ENCODE data around the gene TMEM150C. TPM values are rescaled to one million over a fixed set of nuclear protein-coding genes. Genes with fewer than 3 reads are reported as not detected.
"Not testable (repeated sequence)": the region's sequence is repeated elsewhere in the genome, so short reads cannot be mapped to it uniquely, and the experiment has no call there.

Gene TMEM150C
- total and polyA plus RNA-seq, 2 of the 8 experiments (the other 6 are each of a cell fraction or from before 2014, with no cell fraction given), result 1.5 to 1.7 TPM

DNA sequence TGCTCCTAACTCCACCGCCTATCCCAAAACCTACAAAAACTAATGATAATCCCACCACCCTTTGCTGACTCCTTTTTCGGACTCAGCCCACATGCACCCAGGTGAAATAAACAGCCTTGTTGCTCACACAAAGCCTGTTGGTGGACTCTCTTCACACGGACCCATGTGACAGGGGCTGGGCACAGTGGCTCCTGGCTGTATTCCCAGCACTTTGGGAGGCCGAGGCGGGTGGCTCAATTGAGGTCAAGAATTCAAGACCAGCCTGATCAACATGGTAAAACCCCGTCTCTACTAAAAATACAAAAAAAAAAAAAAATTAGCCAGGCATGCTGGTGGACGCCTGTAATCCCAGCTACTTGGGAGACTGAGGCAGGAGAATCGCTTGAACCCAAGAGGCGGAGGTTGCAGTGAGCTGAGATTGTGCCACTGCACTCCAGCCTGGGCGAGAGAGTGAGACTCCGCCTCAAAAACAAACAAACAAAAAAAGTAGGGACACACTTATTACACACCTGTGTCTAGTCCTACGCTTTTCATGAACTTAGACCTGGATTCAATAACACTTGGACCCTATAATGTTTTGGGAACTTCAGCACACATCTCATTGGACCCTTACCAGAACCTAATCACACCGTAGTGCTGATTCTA is 2.6 kb downstream of the TMEM150C start:
- H2BK5ac ChIP-seq (ENCODE audit: low read depth, low read length); H2BK20ac ChIP-seq (ENCODE audit: low read length); H4K5ac ChIP-seq (ENCODE audit: insufficient read length, low read depth, low read length); H3K36me3 ChIP-seq (ENCODE audit: control insufficient read depth in 2 of 4, insufficient read depth in 4 of 4, low read length in 3 of 4); H2BK120ac ChIP-seq (replicated peaks; ENCODE audit: low read depth, low read length); H3K14ac ChIP-seq (ENCODE audit: insufficient read length); H4K8ac ChIP-seq (ENCODE audit: extremely low read depth, insufficient read depth, low read length); H3K9me3 ChIP-seq (ENCODE audit: insufficient read depth in 2 of 2, low read depth in 1 of 2, low read length in 1 of 2); H2AFZ ChIP-seq (ENCODE audit: low read length); H3K27ac ChIP-seq (ENCODE audit: low read depth, low read length); H4K91ac ChIP-seq (replicated peaks; ENCODE audit: insufficient read length, low read length); H3K4me1 ChIP-seq (replicated peaks in 1 of 4; ENCODE audit: control insufficient read depth in 3 of 4, insufficient read depth in 4 of 4, low read length in 3 of 4); H3K27me3 ChIP-seq (replicated peaks in 1 of 4; ENCODE audit: control insufficient read depth in 3 of 4, extremely low read depth in 1 of 4, insufficient read depth in 3 of 4, low read length in 3 of 4); H2BK12ac ChIP-seq (ENCODE audit: low read depth, low read length); H3K23me2 ChIP-seq (ENCODE audit: low read depth, low read length); H3K4ac ChIP-seq (replicated peaks; ENCODE audit: insufficient read length, low read depth, low read length); H3K9ac ChIP-seq (replicated peaks in 1 of 4; ENCODE audit: extremely low read depth in 1 of 4, low read depth in 3 of 4, low read length in 3 of 4); H2AK5ac ChIP-seq (ENCODE audit: low read depth, low read length); H3K23ac ChIP-seq (ENCODE audit: insufficient read length); H2BK15ac ChIP-seq (ENCODE audit: low read length); H3K79me2 ChIP-seq (ENCODE audit: control insufficient read depth in 1 of 2, insufficient read depth in 2 of 2, low read length in 2 of 2); H4K20me1 ChIP-seq (replicated peaks in 1 of 2; ENCODE audit: control insufficient read depth in 1 of 2, insufficient read depth in 2 of 2, low read length in 2 of 2); DNase-seq (ENCODE audit: low read depth in 1 of 2, low spot score in 2 of 2); H3K4me2 ChIP-seq (ENCODE audit: insufficient read depth in 1 of 2, low read depth in 2 of 2, low read length in 2 of 2); H3K56ac ChIP-seq (replicated peaks; ENCODE audit: insufficient read length, low read depth, low read length); H3K18ac ChIP-seq (ENCODE audit: extremely low read depth, low read length); H3K79me1 ChIP-seq (ENCODE audit: low read depth, low read length); FAIRE-seq; H3K4me3 ChIP-seq (ENCODE audit: extremely low read depth in 1 of 4, insufficient read depth in 2 of 4, low read depth in 3 of 4, low read length in 4 of 4): not testable (repeated sequence)
- POLR2A ChIA-PET (ENCODE audit: partially characterized antibody), result interaction anchor here (0.6 to 0.7 kb wide), 3 partner anchors 19 to 240 kb away, joined by 3 to 6 read pairs (median 4); no protein-coding TSS in a partner anchor
- 91% methylated on average over 13 of the region's 13 CpGs; no CpG with 5 or more reads in 1 of the 2 experiments for WGBS, 2 experiments (ENCODE audit: extremely low coverage in 1 of 2, insufficient coverage in 1 of 2, insufficient read length in 1 of 2, insufficient replicate concordance in 2 of 2, low coverage in 1 of 2, low lambda C conversion rate in 2 of 2, missing lambda C conversion rate in 1 of 2)
- CTCF ChIA-PET (ENCODE audit: partially characterized antibody), result interaction anchor here (0.6 to 1.2 kb wide), 4 partner anchors 39 to 1179 kb away, joined by 3 to 4 read pairs (median 4); no protein-coding TSS in a partner anchor

Measured in H1 (cell line).